GM12873 (cell line): ENCODE data around the gene CAMK1.

Experiments
- TF ChIP-seq, protein P1 (sequence below): IDR thresholded peaks from 2 replicates; pipeline ENCODE4 v1.5.1; 2012; ENCODE audit warnings: low read depth, mild to moderate bottlenecking, moderate library complexity, low read length, control low read depth; ENCODE audit not compliant: insufficient read depth; ENCODE audit errors: missing control alignments

CAMK1 gene

DNA sequence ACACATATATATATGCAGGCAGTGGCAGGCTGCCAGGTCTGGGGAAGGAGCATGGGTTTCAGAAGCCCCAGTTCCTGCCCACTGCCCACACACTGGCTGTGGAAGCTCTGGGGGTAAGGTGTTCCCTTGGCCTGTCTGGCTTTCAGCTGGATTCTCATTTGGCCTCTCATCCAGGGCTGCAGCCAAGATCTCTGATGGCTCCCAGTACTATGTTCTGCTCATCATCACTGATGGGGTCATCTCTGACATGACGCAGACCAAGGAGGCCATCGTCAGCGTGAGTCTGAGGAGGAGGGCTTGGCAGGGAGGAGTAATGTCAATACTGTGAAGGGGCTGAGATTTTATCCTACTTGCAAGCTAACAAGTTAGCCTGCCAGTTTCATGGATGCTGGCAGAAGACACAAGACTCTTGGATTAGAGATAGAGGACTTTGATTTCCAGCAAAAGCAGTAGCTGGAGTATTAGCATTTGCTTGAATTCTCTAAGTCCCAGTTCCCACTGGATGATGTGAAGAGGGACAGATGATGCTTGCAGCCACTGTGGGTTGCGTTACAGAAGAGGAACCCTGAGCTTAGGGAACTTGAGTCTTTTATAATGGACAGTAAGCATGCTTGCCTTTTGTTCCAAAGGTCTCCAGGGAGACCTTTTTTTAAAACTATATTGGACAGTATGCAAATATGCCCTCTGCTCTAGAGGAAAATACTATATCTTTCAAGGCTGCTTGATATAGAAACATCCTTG lies 43.8 kb downstream of the CAMK1 start:
- TF ChIP-seq, protein P1, sequence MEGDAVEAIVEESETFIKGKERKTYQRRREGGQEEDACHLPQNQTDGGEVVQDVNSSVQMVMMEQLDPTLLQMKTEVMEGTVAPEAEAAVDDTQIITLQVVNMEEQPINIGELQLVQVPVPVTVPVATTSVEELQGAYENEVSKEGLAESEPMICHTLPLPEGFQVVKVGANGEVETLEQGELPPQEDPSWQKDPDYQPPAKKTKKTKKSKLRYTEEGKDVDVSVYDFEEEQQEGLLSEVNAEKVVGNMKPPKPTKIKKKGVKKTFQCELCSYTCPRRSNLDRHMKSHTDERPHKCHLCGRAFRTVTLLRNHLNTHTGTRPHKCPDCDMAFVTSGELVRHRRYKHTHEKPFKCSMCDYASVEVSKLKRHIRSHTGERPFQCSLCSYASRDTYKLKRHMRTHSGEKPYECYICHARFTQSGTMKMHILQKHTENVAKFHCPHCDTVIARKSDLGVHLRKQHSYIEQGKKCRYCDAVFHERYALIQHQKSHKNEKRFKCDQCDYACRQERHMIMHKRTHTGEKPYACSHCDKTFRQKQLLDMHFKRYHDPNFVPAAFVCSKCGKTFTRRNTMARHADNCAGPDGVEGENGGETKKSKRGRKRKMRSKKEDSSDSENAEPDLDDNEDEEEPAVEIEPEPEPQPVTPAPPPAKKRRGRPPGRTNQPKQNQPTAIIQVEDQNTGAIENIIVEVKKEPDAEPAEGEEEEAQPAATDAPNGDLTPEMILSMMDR: no peak

GRCh38 chr3:9721700-9722060 lies 48.1 kb downstream of the CAMK1 start:
- TF ChIP-seq, protein P1: no peak

DNA sequence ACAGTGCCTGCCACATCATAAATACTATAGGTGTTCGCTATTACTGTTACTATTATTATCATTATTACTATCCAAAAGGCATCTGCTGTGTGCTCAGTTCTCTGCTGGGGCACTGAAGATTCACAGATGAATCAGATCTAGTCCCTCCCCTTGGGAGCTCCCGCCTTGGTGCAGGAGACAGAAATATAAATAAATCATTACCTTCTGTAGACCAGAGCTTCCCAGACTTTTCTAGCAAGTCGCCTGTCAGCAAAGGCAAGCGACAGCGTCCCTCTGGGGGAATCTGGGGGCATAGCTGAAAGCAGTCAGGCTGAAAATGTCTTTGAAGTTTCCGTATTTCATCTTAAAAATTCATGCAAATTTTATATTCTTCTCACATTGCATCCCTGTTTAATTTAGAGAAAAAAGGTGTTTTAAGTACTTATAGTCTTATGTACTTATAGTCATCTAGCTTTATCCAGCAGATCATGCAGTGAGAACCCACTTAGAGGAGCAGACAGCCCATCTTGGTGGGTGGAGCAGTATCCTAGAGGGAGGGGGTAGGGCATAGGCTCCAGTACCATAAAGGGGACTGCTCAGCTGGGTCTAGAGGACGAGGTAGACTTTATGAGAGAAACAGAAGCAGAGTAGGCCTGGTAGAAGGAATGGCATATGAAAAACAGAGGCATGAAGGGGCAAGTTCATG lies 48.6 kb downstream of the CAMK1 start:
- TF ChIP-seq, protein P1: no peak

- TF ChIP-seq, protein P1: no peak
These were observed 51.6 kb downstream of the CAMK1 start for GRCh38 chr3:9718118-9718517.

DNA sequence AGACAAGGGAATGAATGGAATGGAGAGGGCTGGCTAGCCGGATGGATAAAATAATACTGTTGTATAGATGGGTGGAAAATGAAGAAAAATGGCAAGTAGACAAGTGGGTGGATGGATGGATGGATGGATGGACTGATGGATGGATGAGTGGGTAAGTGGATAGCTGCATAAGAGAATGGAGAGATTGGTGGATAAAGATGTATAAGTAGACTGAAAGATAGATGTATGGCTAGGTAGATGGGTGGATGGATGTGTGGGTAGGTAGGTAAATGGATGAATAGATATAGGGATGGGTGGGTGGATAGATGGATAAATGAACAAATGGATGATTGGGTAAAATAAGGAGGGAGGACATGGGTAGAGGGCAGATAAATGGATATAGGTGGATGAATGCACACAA lies 52.2 kb downstream of the CAMK1 start:
- TF ChIP-seq, protein P1: no peak

DNA sequence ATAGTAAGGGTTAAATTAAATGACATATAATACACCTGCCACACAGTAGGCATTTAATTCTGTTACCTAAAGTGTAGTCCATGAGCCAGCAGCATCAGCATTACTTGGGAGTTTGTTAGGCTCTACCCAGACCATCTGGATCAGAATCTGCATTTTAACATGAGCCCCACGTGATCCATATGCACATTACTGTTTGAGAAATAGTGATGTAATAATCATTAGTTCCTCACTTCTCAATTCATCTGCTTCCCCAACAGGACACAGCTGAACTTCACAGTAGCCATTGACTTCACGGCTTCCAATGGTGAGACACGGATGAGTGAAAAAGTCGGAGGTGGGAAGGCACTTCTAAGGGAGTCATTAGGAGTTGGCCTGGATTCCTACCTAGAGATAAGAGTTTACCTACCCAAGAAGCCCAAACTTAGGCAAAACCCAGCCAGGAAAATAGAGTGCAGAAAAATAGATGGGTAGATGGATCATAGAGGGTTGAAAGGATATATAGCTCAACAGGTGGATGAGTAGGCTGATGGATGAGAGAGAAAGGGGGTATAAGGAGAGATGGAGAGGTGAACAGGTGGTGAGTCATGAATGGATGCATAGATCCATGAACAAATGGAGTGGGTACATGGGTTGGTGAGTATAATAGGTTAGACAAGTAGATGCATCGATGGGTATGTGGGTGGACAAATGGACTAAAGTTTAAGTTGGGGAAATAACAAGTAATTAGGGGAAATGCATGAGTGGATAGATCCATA lies 52.8 kb downstream of the CAMK1 start:
- TF ChIP-seq, protein P1: no peak

DNA sequence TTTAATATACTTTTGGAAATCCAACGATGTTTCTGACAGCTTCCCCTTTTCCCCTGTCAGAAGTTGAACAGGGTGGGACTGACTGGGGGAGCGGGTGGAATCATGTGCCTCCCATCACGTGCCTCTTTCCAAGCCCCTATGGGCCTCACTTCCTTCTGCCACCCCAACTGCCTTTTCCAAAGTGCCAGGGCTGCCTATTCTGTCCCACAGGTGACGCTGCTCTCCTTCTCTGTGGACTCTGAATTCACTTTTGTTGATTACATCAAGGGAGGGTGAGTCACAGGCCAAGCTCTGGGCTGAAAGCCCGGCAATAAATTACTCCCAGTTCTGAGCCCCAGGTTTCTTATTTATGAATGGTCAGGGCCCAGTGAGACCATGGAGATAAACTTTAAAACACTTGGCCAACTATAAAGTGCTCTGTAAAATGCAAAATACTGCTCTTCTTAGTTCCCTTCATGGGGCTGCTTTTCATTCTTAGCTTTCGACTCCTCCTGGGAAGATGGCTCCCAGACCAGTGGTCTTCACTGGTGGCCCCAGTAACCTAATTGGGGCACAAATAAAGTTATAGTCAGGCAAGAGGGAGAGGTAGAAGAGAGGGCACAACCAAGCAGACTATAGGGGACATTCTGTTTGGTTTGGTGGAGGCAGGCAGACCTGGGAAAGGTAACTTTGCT lies 53.8 kb downstream of the CAMK1 start:
- TF ChIP-seq, protein P1: peak; percentile 48
